Activated CD4-positive, alpha-beta T cell treated with anti-CD3 and anti-CD28 coated beads, Interleukin-2, amount 50 U/mL, for 4 hours (primary cell): ENCODE data around the gene PIP5K1C.
"Not testable (repeated sequence)": the region's sequence is repeated elsewhere in the genome, so short reads cannot be mapped to it uniquely, and the experiment has no call there.

Experiments used
- DNase-seq, 2 experiments: peaks; one replicate each; pipeline ENCODE4 v3.0.0-alpha.2; 2020

The PIP5K1C gene

GRCh38 chr19:3658870-3659745, 41.2 kb downstream of the PIP5K1C start:
- no peak for DNase-seq

- no peak for DNase-seq
These were observed 42.0 kb downstream of the PIP5K1C start for GRCh38 chr19:3658004-3658869.

- DNase-seq = no peak
These were observed 42.9 kb downstream of the PIP5K1C start for GRCh38 chr19:3657395-3657769.

DNA sequence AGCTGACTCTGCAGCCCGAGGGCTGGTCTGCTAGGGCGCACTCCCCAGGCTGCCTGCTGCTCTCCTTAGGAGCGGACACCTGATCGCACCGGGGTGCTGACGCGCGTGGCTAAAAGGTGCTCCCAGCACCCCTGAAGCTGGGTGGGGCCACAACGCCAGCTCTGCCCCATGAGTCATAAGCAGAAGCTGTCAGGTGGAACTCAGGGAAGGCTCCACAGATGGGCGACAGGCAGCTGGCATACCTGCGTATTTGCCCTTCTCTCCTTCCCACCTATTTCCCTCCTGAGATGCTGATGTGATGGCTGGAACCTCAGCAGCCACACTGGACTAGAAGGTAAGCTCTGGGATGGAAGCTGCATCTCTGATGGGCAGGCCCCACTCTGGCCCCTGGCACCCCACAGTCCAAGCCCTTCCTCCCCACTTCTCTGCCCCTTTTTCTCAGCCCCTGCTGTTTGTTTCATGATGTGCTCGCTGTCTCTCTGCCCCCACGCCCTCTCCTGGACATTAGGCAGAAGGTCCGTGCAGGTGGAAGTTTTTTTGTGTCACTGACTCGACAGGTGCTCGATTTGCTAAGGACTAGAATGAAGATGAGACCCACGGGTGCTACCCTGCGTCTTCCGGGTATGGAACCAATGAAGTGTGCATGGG, 43.4 kb downstream of the PIP5K1C start:
- DNase-seq = no peak

GRCh38 chr19:3656073-3656746, 44.1 kb downstream of the PIP5K1C start:
- no peak for DNase-seq

DNA sequence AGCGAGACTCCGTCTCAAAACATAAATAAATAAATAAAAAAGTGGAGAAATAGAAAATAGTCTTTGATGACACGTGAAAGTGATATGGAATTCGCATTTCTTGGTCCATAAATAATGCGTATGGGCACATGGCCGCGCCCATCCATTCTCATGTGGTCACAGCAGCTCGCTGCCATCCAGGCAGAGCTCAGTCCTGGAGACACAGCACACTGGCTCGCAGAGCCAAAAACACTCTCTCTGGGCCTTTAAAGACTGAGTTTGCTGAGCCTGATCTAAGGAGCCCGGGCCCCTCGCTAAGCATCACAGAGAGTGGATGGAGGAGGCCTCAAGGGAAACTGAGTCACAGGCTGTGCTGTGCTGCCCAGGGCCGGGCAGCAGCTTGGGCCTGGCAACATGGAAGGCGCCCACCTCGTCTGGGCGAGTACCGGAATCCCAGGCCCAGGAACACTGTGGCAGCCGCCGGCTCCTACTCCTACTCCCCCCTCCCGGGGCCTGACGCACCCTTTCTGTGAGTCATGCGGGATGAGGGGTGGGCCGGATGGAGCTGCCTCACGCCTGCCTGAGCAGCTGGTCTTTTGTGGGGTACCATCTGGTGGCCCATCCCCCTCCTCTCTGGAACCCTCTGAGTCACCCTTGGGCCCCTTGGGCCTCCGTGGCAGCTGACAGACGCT, 44.7 kb downstream of the PIP5K1C start:
- no peak for DNase-seq

DNA sequence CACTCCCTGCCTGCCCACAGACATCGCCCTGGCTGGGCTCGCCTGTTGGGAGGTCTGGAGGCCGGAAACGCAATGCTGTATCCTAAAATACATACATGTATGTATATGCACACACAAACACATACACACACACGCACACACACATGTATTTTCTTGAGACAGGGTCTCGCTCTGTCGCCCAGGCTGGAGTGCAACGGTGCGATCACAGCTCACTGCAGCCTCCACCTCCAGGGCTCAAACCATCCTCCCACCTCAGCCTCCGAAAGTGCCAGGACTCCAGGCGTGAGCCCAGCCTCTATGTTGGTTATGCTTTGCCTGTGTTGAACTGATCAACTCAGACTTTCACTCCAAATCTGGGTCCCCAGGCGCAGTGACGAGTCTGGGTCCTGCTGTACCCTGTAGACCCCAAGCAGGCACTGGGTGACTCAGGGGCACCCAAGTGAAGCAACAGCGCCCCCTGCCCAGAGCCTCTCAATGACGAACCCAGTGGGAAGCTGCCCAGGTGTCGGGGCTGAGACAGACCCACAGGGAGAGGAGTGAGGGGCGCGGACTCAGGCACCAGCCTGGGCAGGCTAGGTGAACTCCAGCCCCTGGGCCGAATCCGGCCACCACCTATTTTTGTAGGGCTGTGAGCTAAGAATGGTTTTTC, 46.3 kb downstream of the PIP5K1C start:
- peak in 1 of 2 experiments; percentile 10 for DNase-seq

DNA sequence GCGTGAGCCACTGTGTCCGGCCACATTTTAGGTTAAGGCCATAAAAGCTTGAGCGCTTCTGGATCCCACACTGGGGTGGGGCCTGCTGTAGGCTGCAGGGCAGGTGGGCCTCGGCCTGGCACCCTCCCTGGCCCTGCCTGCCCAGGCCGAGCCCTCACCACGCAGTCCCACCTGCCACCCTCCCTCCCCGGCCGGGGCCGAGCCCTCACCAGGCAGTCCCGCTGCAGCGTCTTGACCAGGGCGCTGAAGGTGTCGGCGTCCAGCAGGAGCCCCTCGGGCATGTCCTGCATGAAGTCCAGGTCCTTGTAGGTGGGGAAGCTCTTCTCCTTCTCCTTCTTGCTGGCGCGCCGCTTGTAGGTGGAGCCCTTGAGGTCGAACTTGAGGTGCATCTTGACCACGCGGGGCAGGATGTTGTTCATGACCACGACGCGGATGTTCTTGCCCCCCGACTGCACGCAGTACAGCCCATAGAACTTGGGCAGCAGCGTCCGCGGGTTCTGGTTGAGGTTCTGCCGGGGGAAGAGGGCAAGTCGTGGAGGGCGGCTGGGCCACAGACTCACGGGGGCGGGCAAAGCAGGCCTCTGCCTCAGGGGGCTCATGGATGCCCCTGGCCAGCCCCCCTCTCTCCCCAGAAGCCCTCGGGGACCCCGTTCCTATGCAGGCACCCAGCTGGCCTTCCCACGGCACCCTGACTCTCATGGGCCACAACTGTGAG, 47.0 kb downstream of the PIP5K1C start:
- DNase-seq = no peak

- DNase-seq = no peak
These were observed 47.8 kb downstream of the PIP5K1C start for GRCh38 chr19:3652422-3652821.

DNA sequence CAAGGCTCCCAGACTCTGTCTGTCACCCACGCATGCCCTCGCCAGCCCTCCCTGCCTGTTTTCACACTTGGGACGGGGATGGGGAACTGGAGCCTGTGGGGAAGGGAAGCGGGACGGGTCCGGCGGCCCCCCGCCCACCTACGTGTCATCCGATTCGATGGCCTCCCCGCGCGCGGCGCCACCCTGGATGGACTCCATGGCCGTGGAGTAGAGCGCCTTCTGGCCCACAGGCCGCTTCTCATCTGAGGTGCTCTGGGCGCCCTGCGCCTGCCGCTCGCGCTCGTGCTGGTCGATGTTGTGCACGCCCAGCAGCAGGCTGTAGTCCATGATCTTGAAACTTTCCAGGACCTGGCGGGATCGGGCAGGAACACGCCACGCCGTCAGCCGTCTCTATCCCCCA, 48.6 kb downstream of the PIP5K1C start:
- DNase-seq = no peak

DNA sequence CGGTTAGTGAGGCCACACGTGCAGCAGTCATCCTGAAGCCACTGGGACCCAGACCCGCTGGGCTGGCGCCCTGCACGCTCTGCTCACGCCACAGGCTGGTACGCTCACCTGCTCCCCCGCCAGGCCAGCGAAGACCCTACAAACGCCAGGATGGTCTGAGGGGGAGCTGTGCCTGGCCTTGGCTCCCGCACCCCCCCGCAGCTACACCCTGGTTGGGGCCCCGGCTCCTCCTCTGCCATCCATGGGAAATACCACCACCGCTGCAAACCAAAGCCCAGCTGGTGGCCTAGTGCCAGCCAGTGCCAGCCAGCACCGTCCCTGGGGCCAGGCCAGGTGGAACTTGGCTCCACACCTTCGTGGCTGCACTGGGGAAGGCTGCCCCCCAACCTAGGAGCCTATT, 50.4 kb downstream of the PIP5K1C start:
- DNase-seq = no peak

DNA sequence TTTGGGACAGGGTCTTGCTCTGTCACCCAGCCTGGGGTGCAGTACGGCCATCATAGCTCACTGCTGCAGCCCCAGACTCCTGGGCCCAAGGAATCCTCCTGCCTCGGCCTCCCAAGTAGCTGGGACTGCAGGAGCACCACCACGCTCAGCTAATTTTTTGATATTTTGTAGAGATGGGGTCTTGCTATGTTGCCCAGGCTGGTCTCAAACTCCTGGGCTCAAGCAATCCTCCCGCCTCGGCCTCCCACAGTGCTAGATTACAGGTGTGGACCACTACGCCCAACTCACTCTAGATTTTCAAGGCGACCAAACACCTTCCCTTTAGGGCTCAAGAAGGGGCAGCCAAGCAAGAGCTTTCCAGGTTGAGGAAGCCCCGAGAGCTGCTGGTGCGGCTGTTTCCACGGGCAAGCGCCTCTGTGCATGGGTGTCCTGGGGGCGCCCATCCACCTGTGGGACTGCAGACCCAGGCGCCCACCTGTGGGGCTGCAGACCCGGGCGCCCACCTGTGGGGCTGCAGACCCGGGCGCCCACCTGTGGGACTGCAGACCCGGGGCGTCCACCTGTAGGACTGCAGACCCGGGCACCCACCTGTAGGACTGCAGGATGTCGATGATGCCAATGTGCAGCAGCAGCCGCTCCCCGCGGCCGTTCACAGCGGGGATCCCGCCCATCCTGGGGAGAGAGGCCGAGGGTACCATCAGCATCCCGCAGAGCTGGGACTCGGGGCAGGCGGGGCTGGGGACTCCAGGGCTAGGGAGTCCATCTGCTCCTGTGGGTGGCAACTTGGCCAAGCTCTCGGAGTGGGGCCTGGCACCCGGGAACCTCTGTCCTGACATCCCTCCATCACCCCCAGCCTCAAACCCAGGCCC, 52.0 kb downstream of the PIP5K1C start:
- no peak for DNase-seq

- not testable (repeated sequence) for DNase-seq
These were observed 53.2 kb downstream of the PIP5K1C start for GRCh38 chr19:3647102-3647501.

GRCh38 chr19:3646336-3647092, 53.8 kb downstream of the PIP5K1C start:
- no peak for DNase-seq

GRCh38 chr19:3645726-3646125, 54.5 kb downstream of the PIP5K1C start:
- no peak for DNase-seq

DNA sequence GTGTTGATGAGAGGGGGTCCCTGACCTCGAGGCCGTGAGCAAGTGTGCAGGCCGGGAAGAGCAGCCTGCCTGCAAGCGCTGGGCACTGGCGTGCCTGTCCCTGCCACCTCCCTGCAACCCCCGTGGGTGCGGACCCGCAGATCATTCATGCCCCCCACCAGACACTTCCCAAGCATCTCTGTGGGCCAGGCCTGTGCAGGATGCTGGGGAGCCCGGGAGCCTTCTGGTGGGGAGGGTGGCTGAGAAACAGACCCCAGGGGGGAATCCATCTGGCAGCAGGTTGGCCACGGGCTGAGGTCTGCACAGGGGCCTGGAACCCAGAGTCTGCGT, 55.2 kb downstream of the PIP5K1C start:
- DNase-seq = no peak

- no peak for DNase-seq
These were observed 55.8 kb downstream of the PIP5K1C start for GRCh38 chr19:3644351-3645066.

GRCh38 chr19:3643674-3644313, 56.5 kb downstream of the PIP5K1C start:
- no peak for DNase-seq
